Choroid plexus epithelial cell (primary cell): ENCODE results near the gene GATA5.
"Not testable (repeated sequence)": the region's sequence is repeated elsewhere in the genome, so short reads cannot be mapped to it uniquely, and the experiment has no call there.

Experiments
- DNase-seq: peaks from one replicate; pipeline ENCODE4 v3.0.0-alpha.2; 2010; ENCODE audit warnings: low read depth
- H3K4me3 ChIP-seq: 2 replicates; pipeline ENCODE4 v1.5.1; 2011; ENCODE audit warnings: low read depth, mild to moderate bottlenecking, control low read depth, low read length, moderate library complexity
- CTCF ChIP-seq: conservative IDR thresholded peaks from 2 replicates; pipeline ENCODE4 v1.5.1; 2011; ENCODE audit warnings: low read depth, mild to moderate bottlenecking, control low read depth, inconsistent platforms, low read length, moderate library complexity

GATA5 gene

GRCh38 chr20:62430311-62430853 lies 45.4 kb downstream of the GATA5 start:
- no peak for TF ChIP-seq CTCF
- no peak overlapping the region for H3K4me3 ChIP-seq
- DNase-seq = no peak

GRCh38 chr20:62429455-62430310 lies 46.1 kb downstream of the GATA5 start:
- TF ChIP-seq CTCF = no peak
- no peak overlapping the region for H3K4me3 ChIP-seq
- no peak for DNase-seq

DNA sequence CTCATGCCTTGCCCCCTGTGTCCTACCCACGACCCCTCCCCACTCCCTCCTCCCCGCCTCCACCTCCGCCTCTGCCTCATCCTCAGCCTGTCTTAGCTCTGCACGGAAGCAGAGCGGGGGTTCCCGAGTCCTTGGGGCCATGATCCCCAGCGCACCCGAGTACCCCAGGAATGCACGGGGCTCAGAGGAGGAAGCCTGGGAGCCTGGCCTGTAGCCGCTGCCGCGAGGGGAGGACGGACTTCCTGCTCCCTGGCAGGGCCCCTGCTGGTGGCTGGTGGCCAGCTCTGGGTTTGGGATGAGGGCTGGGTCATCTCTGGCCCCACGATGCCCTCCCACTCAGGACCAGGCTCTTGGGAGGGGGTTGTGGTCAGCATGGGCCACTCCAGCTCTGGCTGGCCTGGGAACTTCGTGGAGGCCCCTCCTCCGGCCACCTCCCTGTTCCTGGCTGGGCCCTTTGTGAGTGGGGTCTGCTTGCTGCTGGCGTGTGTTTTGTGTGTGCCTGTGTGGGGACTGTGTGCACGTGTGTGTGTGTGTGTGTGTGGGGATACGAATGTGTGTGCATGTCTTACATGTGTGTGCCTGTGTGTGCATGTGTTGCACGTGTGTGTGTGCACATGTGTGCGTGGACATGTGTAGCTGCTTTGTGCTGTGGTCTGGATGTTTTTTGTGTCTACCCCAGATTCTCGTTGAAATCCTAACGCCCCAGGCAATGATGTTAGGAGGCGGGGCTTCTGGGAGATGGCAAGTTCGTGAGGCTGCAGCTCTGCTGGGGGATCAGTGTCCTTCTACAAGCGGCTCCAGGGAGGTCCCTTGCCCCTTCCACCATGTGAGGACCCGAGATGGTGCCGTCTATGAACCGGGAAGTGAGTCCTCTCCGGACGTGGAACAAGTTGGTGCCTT lies 47.1 kb downstream of the GATA5 start:
- DNase-seq = no peak
- no peak for TF ChIP-seq CTCF
- H3K4me3 ChIP-seq = no peak overlapping the region

- DNase-seq = no peak
- no peak overlapping the region for H3K4me3 ChIP-seq
- no peak for TF ChIP-seq CTCF
These were observed 47.8 kb downstream of the GATA5 start for GRCh38 chr20:62428002-62428372.

- no peak for DNase-seq
- TF ChIP-seq CTCF = no peak
- H3K4me3 ChIP-seq = no peak within 1 kb of the TSS
These were observed 48.4 kb downstream of the GATA5 start, which contains the start of gene RBBP8NL for GRCh38 chr20:62427172-62428001. Gene RBBP8NL (minus strand): TSS chr20:62427539. CDS start chr20:62419647, 7,892 bp downstream.

DNA sequence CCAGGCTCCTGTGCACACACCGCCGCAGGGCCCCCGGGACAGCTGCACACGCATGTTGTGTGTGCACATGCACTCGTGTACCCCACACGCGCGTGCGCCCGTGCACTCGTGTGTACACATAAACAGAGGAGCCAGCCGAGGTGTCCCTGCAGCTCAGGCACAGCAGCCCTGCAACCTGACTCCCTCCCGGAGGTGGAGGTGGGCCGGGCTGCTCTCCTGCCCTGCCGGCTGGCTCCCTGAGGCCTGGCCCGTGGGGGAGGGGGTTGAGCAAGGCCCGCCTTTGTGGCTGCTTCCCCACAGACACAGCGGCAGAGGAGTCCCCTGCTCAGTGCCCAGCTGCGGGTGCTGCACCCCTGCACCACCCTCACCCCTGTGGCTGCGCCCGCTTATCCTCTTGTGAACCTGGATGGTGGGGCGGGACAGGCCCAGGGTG lies 49.1 kb downstream of the GATA5 start:
- DNase-seq = no peak
- no peak for TF ChIP-seq CTCF
- no peak overlapping the region for H3K4me3 ChIP-seq

GRCh38 chr20:62426059-62426348 lies 49.8 kb downstream of the GATA5 start:
- DNase-seq, H3K4me3 ChIP-seq: not testable (repeated sequence)
